HG02884 (cell line): ENCODE measurements around the gene HOGA1.
"Not testable (repeated sequence)": the region's sequence is repeated elsewhere in the genome, so short reads cannot be mapped to it uniquely, and the experiment has no call there.

Experiments
- ATAC-seq: cut with Tn5 transposase; IDR thresholded peaks from one replicate; pipeline ENCODE4 v1.9.1; 2021; ENCODE audit warnings: mild to moderate bottlenecking, moderate library complexity; ENCODE audit not compliant: unreplicated experiment

Gene HOGA1

GRCh38 chr10:97554336-97554735, 29.9 kb upstream of the HOGA1 start:
- ATAC-seq = not testable (repeated sequence)

- ATAC-seq = not testable (repeated sequence)
Observed at GRCh38 chr10:97555541-97555940, 28.6 kb upstream of the HOGA1 start.

GRCh38 chr10:97560731-97561381, 23.3 kb upstream of the HOGA1 start:
- ATAC-seq = not testable (repeated sequence)

- ATAC-seq = not testable (repeated sequence)
Observed at GRCh38 chr10:97561386-97562077, 22.7 kb upstream of the HOGA1 start.

- ATAC-seq = not testable (repeated sequence)
Observed at GRCh38 chr10:97562329-97562728, 21.9 kb upstream of the HOGA1 start.

GRCh38 chr10:97563337-97563736, 20.9 kb upstream of the HOGA1 start:
- ATAC-seq = no peak

GRCh38 chr10:97564776-97565175, 19.4 kb upstream of the HOGA1 start:
- ATAC-seq = no peak

GRCh38 chr10:97566336-97566996, 17.7 kb upstream of the HOGA1 start:
- ATAC-seq = no peak

GRCh38 chr10:97567891-97568290, 16.3 kb upstream of the HOGA1 start:
- ATAC-seq = no peak

GRCh38 chr10:97570146-97570788, 13.9 kb upstream of the HOGA1 start:
- ATAC-seq = no peak

GRCh38 chr10:97570789-97571471, 13.3 kb upstream of the HOGA1 start:
- no peak for ATAC-seq

- ATAC-seq = no peak
Observed at GRCh38 chr10:97571622-97572021, 12.6 kb upstream of the HOGA1 start.

- peak; percentile 72 for ATAC-seq
Observed at GRCh38 chr10:97572214-97572989, 11.8 kb upstream of the HOGA1 start, which contains the start of gene ANKRD2. Gene ANKRD2, plus strand, starts transcription at chr10:97572779. Its CDS starts 10 bp downstream, at chr10:97572789.

GRCh38 chr10:97573021-97573420, 11.2 kb upstream of the HOGA1 start:
- no peak for ATAC-seq

GRCh38 chr10:97573672-97574071, 10.5 kb upstream of the HOGA1 start:
- ATAC-seq = no peak

- ATAC-seq = no peak
Observed at GRCh38 chr10:97574374-97575126, 9.6 kb upstream of the HOGA1 start.

- no peak for ATAC-seq
Observed at GRCh38 chr10:97575127-97575668, 9.0 kb upstream of the HOGA1 start.

GRCh38 chr10:97576487-97576886, 7.7 kb upstream of the HOGA1 start:
- ATAC-seq = not testable (repeated sequence)

GRCh38 chr10:97577701-97578100, 6.5 kb upstream of the HOGA1 start:
- no peak for ATAC-seq
